CD4-positive, alpha-beta T cell treated with Interleukin-10 for 1 hour (primary cell): Measurements from ENCODE around the gene PCDH9.
"Not testable (repeated sequence)": the region's sequence is repeated elsewhere in the genome, so short reads cannot be mapped to it uniquely, and the experiment has no call there.

Source experiments
- DNase-seq: peaks from one replicate; pipeline ENCODE4 v3.0.0-alpha.2; 2020

The PCDH9 gene

DNA sequence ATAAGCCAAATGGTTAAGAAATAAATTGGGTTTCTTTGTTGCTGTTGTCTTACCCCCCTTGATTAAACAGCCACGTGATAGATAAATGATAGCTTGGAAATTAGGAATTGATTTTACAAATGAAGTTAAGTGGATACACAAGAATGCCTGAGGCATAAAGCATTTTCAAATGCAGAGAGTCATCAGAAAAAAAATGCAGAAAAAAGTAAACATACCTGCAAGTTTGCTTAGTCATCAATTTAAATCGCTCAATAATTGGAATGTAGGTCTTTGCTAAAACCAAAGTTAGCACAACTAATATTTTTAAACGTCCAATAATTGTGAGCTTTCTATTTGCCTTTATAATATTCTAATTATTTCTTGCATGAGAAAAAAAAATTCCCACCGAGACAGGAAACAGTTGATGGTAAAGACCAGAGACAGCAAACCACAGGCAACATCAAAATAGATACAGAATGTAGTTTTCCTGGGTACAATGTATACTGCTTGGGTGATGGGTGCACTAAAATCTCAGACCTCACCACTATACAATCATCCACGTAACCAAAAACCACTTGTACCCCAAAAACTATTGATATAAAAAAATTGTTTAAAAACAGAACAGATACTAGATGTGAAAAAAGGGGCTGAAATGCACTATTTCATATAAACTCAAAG lies 924.0 kb downstream of the PCDH9 start:
- no peak for DNase-seq

DNA sequence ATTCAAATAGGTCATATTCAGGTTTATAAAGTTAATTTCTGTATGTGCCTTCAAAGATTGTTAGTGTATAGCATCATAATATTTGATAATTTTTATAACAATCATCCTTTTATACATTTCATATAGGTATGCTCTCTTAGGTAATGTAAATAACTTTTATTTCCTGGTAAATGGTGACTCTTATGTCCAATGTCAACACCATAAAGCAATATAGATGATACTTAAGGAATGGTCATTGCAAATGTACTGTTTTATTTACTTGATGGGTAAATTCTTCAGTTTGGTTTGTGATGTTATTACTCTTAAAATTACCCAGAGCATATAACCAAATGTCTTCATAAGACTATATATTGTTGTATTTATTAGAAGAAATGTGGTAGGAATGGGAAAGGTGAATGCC lies 928.7 kb downstream of the PCDH9 start:
- no peak for DNase-seq

DNA sequence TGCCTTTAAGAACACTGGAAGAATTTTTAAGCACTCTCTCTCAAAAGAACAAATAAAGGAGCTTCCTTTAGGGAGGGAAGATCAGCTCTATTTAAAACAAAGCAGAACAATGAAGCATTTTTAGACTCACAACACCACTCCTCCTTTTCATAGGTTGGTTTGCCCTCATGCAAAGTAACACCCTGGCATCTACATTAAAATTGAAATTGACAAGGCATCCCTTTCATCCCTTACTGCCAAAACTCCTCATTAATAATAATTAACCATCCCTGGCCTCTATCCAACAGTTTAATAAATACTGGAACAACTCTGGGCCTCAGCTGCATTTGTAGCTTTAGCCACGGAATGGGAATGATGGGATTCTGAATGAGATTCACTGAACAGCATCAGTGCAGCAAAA lies 929.1 kb downstream of the PCDH9 start:
- DNase-seq: no peak

DNA sequence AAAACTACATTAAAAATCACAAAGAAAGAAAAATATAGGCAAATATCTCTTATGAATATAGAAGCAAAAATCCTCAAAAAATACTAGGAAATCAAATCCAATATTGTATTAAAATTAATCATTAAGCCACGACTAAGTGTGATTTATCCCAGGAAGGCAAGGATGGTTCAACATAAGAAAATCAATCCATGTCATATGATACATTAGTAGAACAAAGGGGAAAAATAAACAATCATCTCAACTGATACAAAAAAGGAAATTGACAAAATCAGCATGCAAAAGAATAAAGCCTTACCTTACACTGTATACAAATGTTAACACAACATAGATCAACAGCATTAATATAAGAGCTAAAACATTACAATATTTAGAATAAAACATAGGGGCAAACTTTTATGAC lies 933.3 kb downstream of the PCDH9 start:
- no peak for DNase-seq

DNA sequence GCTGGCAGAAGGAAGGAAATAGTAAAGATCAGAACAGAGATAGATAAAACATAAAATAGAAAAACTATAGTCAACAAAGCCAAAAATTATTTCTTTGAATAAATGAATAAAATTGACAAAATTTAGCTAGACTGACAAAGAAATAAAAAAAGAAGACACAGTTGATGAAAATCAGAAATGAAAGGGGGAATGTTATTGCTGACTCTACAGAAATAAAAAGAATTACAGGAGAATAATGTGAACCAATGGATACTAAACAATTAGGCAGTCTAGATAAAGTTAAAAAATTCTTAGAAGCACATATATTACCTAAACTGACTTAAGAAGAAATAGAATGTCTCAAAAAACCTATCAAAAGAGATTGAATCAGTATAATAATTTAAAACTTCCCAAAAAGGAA lies 933.8 kb downstream of the PCDH9 start:
- DNase-seq: no peak

DNA sequence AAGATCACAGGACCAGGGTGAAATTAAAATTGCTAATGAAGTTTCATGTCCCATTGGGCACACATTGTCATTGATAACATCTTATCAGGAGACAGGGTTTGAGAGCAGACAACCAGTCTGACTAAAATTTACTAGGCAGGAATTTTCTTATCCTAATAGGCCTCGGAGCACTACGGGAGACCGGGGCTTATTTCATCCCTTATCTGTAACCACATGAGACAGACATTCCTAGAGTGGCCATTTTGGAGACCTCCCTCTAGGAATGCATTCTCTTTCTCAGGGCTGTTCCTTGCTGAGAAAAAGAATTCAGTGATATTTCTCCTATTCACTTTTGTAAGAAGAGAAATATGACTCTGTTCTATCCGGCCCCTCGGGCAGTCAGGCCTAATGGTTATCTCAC lies 943.3 kb downstream of the PCDH9 start:
- DNase-seq: not testable (repeated sequence)

DNA sequence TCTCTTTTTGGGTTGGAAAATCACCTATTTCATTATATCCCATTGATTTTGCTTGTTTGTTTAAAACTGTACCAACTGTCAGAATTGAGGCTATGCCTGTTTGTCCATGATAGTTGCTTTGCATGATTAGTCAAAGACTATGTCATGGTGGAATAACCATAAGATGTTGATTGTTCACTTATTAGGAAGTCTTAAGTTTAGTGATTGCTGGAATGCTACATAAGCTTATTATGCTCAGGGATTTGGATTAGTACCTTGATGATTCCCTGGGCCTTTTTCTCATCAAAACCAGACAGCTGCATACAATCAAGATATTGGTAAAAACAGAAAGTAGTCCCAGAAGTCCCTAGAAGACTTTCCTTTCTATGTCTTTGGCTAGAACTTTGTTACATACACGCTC lies 954.7 kb downstream of the PCDH9 start:
- no peak for DNase-seq

DNA sequence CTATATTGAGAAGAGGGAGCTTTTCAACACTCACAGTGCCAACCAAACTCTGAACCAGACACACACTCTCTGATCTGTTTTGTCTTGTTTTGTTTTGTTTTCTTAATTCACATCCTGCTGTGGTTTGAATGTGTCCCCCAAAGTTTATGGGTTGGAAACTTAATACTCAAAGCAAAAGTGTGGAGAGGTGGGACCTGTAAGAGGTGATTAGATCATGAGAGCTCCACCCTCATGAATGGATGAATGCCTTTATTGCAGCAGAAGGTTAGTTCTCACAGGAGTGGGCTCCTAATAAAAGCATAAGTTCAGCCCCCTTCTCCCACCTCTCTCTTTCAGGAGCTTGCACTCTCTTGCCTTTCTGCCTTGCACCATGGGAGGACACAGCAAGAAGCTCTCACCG lies 957.1 kb downstream of the PCDH9 start:
- DNase-seq: no peak

DNA sequence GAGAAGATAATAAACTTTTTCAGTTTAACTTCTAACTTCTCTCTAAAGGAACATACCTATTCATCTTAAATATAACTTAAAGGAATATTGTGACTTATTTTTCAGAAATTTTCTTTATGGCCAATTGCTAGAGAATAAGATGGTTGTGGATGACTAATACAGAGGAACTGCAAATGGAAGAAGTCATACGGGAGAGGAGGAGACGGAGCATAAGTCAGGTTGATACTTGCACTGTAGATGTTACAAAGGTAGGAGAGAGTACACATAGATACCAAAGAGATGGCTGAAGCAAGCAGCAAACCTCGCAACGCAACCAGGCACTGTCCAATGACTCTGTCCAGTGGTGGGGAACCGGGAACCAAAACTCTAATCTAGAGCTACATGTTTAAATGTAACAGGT lies 963.4 kb downstream of the PCDH9 start:
- no peak for DNase-seq

DNA sequence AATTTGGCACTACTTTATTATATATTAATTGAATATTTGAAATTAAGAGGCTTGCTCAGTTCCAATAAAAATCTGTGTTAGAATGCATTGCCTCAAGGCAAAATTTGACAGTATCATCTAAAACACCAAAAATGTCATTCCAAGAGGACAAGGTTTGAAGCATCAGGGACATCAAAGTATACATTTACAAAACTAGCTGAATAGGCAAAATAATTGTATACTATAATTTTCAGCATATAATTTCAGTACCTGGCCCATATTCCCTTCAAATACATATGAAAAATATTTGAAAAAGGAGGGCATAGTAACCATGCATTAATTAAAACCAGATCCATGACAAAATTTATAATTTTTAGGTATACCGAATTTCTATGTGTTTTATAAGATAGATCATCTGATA lies 963.8 kb downstream of the PCDH9 start:
- DNase-seq: no peak

DNA sequence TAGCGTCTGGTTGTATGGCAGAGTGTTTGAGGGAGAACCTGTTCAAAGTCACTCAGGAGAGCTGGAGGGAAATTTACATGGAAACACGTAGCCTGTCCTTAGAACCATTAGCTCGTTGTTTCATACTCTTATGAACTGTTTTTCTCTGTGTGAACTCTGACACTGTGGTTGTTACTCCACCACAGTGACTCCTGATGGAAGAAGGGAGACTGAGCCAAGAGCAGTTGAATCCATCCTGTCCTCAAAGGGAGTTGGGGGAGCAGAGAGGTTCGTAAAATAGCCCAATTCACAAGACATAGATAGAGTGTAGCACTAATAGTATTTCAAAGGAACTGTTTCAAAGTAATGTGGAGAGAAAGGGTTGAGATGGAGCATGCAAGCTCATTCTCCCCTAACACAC lies 964.8 kb downstream of the PCDH9 start:
- no peak for DNase-seq

DNA sequence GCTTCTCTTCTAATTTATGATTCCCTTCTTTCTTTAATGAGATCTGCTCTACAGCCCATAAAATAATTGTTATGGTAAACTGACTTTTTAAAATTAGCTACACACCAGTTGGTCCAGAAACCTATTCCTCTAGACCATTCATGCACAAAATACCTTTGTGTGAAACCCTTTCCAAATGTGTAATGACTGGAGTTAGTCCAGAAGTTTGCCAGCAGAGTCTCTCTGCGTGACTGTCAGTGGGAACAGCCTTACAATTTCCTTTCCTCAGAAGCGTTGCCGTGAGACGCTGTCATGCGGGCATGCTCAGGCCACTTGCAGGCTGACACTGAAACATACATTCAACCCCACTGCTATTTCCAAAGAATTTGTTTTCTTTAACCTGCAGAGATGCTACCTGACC lies 965.2 kb downstream of the PCDH9 start:
- DNase-seq: no peak

DNA sequence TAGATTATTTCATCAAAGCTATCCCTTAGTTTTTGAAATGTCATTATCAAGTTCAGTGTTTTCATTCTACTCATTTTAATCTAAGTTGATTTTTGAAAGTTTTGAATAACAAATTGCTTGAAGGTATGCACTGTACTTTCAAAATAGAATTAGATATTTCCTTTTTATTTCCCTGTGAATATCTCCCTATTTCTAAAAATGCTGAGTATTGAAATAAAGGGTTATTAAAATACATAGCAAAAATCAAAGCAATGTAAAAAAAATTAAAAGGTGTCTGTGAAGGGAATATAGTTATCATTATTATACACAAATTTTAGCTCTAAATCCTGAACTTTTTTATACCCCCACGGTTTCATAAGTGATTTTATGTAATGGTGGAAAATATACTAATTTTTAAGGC lies 967.8 kb downstream of the PCDH9 start:
- no peak for DNase-seq

DNA sequence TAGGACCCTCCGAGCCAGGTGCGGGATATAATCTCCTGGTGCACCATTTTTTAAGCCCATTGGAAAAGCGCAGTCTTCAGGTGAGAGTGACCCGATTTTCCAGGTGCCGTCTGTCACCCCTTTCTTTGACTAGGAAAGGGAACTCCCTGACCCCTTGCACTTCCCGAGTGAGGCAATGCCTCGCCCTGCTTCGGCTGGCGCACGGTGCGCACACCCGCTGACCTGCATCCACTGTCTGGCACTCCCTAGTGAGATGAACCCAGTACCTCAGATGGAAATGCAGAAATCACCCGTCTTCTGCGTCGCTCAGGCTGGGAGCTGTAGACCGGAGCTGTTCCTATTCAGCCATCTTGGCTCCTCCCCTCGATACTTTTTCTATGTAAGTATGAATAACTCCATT lies 970.7 kb downstream of the PCDH9 start:
- not testable (repeated sequence) for DNase-seq
